HG02588 (cell line): ENCODE results near the gene NXF2B.
"Not testable (repeated sequence)": the region's sequence is repeated elsewhere in the genome, so short reads cannot be mapped to it uniquely, and the experiment has no call there.

Source experiments
- ATAC-seq: cut with Tn5 transposase; IDR thresholded peaks from one replicate; pipeline ENCODE4 v1.9.1; 2021; ENCODE audit warnings: mild to moderate bottlenecking, moderate library complexity; ENCODE audit not compliant: unreplicated experiment

Gene NXF2B, protein sequence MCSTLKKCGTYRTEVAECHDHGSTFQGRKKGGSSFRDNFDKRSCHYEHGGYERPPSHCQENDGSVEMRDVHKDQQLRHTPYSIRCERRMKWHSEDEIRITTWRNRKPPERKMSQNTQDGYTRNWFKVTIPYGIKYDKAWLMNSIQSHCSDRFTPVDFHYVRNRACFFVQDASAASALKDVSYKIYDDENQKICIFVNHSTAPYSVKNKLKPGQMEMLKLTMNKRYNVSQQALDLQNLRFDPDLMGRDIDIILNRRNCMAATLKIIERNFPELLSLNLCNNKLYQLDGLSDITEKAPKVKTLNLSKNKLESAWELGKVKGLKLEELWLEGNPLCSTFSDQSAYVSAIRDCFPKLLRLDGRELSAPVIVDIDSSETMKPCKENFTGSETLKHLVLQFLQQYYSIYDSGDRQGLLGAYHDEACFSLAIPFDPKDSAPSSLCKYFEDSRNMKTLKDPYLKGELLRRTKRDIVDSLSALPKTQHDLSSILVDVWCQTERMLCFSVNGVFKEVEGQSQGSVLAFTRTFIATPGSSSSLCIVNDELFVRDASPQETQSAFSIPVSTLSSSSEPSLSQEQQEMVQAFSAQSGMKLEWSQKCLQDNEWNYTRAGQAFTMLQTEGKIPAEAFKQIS

DNA sequence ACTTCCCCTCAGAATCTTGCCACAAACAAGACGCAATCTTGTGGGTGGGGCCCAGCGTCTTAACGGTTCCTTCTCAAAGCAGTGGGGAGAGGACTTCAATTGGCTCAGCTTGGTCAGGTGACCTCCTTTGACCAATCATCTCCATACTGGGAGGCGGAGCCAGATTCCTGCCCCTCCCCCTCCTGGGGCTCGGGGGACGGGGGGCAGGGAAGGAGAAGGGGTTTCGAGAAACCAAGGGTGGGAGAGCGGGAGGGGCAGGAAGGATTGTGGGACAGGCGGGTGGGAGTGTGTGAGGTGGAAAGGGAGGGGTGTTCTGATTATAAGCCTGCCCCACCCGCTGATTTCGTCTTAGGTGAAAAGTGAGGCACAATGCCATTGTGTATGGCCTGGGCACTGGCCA lies at the start of gene NXF2B:
Gene NXF2B (minus strand): TSS at position 101 of the 400 bp plus-strand sequence. CDS start 59,972 bp downstream, outside the sequence.
- not testable (repeated sequence) for ATAC-seq

DNA sequence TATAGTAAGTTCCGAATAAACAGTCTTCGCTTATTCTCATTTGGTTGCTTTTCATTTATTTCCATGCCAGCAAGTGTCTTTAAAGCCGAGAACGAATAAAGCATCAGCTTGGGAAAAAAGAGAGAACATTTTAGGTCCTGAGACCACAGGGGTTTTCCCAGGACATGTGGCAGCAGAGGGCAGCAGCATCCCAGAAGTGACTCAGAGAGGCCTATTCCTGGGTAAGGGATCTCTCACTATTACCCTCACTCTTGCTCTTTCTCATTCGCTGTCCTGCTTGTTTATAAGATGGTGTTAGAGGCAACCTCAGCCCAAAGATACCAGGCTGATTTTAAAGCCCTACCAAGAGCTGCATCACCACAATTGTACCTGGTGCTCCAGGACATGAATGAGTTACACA lies 39.0 kb upstream of the NXF2B start:
- ATAC-seq = not testable (repeated sequence)

DNA sequence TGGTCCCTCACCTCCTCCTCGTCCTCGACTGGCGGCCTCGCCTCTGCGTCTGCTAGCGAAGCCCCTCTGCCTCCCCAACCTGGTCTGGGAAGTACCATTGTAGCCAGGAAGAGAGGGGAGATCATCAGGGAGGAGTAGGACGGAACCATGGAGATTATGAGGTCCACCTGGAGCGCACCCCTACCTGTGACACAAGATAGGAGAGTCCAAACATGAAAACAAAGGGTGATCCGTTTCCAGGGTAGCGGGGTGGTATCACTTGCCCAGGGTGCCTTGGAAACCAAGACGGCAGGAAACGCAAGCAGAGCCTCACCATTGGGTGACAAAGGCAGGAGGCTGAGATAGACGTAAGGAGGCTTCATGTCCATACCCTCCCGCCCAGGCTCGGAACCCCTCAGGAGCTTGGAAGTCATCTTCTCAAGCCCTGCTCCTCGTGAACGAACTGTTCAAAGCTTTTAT lies 32.0 kb upstream of the NXF2B start, which contains the start of gene TCP11X2:
Gene TCP11X2 (minus strand): TSS at position 51 of the 459 bp plus-strand sequence.
- not testable (repeated sequence) for ATAC-seq

DNA sequence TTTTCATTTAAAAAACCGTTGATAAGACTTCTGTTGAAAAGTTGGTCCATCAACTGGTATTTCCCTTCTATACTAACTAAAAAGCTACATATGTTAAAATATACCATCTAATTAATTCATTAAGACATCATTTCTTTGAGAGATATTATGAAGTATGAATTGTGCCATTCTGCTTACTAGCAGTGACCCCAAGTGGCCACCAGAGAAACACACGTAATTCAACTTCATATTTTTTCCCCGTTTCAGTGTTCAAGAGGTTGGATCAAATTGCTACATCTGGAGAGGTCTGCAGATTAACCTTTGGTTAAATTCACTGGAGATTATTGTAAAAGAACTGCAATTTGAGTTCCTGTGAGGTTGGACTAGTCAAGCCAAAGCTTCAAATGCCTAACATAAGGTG lies 30.4 kb upstream of the NXF2B start:
- ATAC-seq = not testable (repeated sequence)

DNA sequence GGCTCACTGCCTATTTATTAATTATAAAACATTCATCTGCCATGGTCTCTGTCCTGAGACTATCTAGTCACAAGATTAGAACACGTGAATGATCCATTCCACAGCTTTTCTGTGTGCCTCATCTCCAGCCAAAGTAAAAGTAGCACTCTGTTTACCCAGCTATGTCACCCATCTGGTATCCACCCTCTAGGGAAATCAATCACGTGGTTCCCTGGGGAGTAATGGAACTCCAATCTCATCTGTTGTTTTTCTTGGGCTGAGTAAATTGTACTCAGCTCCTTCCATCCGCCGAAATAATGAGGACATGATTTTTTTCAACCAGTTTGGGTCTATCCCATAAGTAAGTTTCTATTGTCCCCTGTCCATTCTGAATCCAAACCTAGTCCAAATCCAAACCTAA lies 18.8 kb upstream of the NXF2B start:
- not testable (repeated sequence) for ATAC-seq

DNA sequence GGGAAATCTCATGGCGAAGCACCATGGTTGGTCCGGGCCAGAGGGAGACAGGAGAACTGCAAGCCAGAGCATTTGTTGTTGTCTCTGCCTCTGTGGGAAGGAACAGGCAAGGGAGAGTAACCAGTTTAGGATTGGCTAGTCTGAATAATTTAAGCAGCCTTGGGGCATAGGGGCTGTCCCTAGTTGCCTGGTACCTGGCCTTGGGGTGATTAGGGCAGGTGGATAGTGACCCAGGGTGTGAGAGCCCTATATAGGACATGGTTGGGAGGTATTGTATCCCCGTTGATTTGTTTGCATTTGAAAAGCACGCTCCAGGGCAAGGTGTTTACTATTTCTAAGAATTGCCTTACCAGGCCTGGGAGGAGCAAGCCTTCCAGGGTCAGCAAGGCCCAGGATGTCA lies 25.3 kb downstream of the NXF2B start:
- ATAC-seq = not testable (repeated sequence)

DNA sequence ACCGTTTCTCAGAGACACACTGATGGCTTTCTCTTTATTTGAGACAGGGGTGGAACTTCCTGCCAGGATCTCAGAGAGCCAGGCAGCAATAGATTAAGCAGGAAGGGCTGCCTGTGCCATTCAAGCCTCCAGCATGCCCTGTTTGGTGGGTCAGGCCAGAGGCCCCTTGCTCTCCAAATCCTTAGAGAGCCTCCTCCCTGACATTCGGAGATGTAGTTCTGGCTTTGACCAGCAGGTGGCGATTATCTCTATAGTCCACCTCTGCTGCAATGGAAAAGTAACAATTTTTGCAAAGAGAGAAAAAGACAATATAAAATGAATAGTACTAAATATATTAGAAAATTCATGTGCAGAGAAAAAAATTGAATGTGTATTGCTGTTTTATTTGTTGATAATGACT lies 93.9 kb downstream of the NXF2B start:
- ATAC-seq = no peak

DNA sequence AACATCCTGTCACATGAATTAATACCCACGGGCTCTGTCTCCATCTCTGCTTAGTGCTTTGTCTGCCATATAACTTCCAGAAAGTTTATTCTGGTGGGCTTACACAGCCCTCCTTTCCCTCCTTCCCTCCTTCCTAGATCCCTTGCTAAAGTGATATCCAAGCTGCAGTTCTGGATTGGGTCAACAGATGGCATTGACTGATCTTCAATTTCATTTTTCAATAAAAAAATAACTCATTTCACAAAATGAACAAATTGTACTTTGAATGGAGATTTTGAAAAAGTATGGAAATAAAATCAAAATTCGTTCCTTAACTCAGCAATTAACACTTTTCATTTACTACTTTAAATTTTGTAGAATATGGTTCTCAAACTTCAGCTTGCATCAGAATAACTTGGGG lies 97.9 kb downstream of the NXF2B start:
- ATAC-seq = no peak

DNA sequence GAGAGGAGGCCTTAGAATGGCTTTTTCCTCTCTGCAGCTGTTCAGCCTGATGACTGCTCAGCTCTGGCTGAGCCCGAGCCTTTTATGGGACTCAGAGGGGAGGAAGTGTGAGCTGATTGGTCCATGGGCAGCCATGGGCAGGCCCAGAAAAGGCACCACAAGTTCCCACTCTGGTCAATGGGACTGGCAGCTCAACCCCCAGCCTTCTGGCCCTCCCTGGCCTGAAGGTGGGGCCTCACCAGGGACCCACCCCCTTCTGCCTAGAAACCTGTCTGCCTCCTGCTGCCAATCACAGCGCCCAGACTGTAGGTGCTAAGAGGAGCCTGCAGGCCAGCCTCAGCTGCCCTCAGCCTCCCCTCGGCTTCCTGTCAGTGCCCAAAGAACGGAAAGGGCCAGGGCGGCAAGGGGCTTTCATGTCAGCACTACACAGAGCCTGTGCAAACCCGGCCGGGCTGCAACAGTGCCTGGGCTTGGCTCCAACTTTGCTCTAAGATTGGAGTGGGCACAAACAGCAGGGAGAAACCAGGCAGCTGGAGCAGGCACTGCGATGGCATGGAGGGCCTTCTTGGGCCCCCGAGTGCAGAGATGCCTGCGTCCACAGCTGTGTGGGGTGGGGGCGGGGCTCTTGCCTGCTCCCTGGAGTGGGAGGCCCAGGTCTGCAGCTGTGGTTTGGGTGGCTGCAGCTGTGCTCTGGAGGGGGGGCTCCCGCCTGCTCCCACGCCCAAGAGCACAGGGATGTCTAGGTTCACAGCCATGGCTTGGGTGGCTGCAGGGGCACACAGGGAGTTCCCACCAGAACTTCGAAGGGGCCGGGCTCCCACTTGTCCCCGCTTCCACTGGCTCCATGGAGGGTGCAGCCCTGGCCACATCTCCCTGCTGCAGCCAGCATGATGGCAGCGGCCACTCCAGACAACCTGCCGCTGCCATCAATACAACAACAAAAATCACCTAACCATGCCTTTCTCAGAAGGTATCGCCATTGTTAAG lies 100.2 kb downstream of the NXF2B start:
- ATAC-seq = no peak

DNA sequence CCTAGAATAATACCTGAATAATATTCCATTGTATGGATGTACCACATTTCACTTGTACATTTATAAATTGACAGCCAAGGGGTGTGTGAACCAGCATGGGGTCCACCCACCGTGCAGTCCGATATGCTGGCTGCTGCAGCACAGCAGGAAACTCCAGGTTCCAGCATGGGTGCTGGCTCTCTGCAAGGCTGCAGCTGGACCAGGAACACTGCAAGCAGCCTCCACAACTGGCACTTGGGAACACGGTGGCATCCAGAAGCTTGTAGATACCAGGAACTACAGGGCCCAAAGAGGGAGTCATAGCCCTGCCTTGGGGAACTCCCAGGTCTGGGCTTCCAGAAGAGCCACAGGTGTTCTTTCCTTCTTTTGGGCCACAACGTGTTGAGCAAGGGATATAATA lies 101.6 kb downstream of the NXF2B start:
- no peak for ATAC-seq
